Body of pancreas (tissue), 4 donors: ENCODE measurements around the gene RIPK3.

ENCODE experiments used
- POLR2A ChIP-seq, 3 donors: fragments of 450-650 bp; IDR thresholded peaks; one replicate each; pipeline ENCODE4 v1.6.1; 2016; ENCODE audit warnings: antibody characterized with exemption in 3 of 3, mild to moderate bottlenecking in 2 of 3
- TF ChIP-seq, protein P1 (sequence below), 7 experiments: fragments of 450-650 bp in 4 of 7; fragments of 200-600 bp in 3 of 7; sonication (generic) in 3 of 7; IDR thresholded peaks; one replicate each; pipeline ENCODE4 v1.5.1; 2016 to 2019; ENCODE audit warnings: antibody characterized with exemption in 7 of 7

DNA sequence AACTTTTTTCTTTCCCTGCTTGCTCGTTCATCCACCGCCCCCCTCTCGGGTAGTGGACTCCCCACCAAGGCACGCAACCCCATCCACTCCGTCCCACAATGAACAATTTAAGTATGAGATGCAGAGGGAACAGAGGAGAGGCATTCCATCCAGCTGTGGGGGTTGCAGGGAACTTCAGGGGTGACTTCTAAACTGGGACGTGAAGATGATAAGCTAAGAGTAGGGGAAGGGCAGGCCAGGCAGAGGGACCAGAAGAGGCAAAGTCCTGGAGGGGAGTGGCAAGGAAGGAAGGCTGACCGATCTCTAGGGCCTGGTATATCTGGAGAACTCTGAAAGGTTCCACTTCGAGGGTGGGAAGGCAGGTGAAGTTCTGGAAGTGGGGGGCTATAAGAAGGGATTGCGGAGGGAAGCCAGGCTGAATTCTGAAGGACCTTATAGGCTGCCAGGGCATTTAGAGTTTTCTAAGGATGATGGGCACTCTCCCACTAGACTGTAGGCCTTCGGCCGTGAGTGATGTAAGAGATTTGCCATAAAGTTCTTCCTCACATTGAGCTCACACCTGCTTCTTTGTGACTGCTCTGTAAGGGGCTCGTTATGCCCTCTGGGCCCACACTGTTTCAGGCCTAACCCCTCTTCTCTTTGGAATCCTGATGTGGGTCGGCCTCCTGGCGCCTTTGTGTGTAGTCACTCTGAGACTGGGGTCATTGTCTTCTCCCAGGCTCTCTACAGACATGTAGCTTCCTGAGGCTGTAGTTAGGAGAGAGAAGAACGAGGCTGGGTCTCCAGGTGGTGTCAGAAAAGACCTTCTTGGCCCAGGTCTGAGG is 40.3 kb upstream of the RIPK3 start:
- TF ChIP-seq POLR2A (IDR thresholded peaks at IDR 0.05), result no peak
- TF ChIP-seq, protein P1, sequence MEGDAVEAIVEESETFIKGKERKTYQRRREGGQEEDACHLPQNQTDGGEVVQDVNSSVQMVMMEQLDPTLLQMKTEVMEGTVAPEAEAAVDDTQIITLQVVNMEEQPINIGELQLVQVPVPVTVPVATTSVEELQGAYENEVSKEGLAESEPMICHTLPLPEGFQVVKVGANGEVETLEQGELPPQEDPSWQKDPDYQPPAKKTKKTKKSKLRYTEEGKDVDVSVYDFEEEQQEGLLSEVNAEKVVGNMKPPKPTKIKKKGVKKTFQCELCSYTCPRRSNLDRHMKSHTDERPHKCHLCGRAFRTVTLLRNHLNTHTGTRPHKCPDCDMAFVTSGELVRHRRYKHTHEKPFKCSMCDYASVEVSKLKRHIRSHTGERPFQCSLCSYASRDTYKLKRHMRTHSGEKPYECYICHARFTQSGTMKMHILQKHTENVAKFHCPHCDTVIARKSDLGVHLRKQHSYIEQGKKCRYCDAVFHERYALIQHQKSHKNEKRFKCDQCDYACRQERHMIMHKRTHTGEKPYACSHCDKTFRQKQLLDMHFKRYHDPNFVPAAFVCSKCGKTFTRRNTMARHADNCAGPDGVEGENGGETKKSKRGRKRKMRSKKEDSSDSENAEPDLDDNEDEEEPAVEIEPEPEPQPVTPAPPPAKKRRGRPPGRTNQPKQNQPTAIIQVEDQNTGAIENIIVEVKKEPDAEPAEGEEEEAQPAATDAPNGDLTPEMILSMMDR (IDR thresholded peaks at IDR 0.05), result no peak
